PC-3 (cell line): ENCODE data around the gene RPS2. TPM values are rescaled to one million over a fixed set of nuclear protein-coding genes. Genes with fewer than 3 reads are reported as not detected.

Source experiments
- ATAC-seq: fragments of 200-7000 bp; cut with Tn5 transposase; 2 replicates; pipeline ENCODE4 v1.9.1; 2020; ENCODE audit warnings: mild to moderate bottlenecking, moderate library complexity
- BruUV-seq: library from RNA; stranded (reverse); fragments of 400-500 nt; replicated peaks from 2 replicates; lab custom pipeline; 2021; lab: Mats Ljungman, UMichigan
- CTCF ChIA-PET: fragments of 300-600 bp; sonication (Branson Sonifier 250); formaldehyde crosslinking; loops from one replicate; lab custom pipeline; 2022; ENCODE audit warnings: antibody characterized with exemption; lab: Charles Lee
- POLR2A ChIA-PET: fragments of 300-600 bp; sonication (Branson Sonifier 250); formaldehyde crosslinking; loops from one replicate; lab custom pipeline; 2022; ENCODE audit warnings: antibody characterized with exemption; ENCODE audit not compliant: unreplicated experiment; lab: Charles Lee
- DNase-seq: peaks from one replicate; pipeline ENCODE4 v3.0.0-alpha.2; 2015
- H2AFZ ChIP-seq: fragments of 300-600 bp; sonication (generic); 2 replicates; pipeline ENCODE4 v1.6.0; 2016; ENCODE audit warnings: antibody characterized with exemption, low read length
- H3F3A ChIP-seq: fragments of 300-600 bp; sonication (generic); one replicate; pipeline ENCODE4 v1.6.0; 2017; ENCODE audit warnings: antibody characterized with exemption, low read length, control low read depth, mild to moderate bottlenecking; ENCODE audit not compliant: unreplicated experiment
- H3K27ac ChIP-seq: fragments of 300-600 bp; sonication (generic); 2 replicates; pipeline ENCODE4 v1.5.1; 2016; ENCODE audit warnings: mild to moderate bottlenecking, low read length
- H3K27me3 ChIP-seq: fragments of 300-600 bp; sonication (generic); 2 replicates; pipeline ENCODE4 v1.6.1; 2016; ENCODE audit warnings: low read length, mixed read lengths
- H3K36me3 ChIP-seq: fragments of 300-600 bp; sonication (generic); 2 replicates; pipeline ENCODE4 v1.6.1; 2016; ENCODE audit warnings: low read depth, mixed run types, low read length, mixed read lengths
- H3K4me1 ChIP-seq: fragments of 300-600 bp; sonication (generic); 2 replicates; pipeline ENCODE4 v1.5.1; 2016; ENCODE audit warnings: low read length; ENCODE audit not compliant: insufficient read depth
- H3K4me2 ChIP-seq: fragments of 300-600 bp; sonication (generic); 2 replicates; pipeline ENCODE4 v1.6.0; 2016; ENCODE audit warnings: low read length
- H3K4me3 ChIP-seq: fragments of 300-600 bp; sonication (generic); 2 replicates; pipeline ENCODE4 v1.5.1; 2016; ENCODE audit warnings: mild to moderate bottlenecking, low read length, mixed read lengths
- H3K79me2 ChIP-seq: fragments of 300-600 bp; sonication (generic); 2 replicates; pipeline ENCODE4 v1.6.1; 2017; ENCODE audit warnings: low read length, mixed read lengths
- H3K9ac ChIP-seq: fragments of 300-600 bp; sonication (generic); 2 replicates; pipeline ENCODE4 v1.6.0; 2016; ENCODE audit warnings: mild to moderate bottlenecking, low read length
- H3K9me2 ChIP-seq: fragments of 300-600 bp; sonication (generic); replicated peaks from 2 replicates; pipeline ENCODE4 v1.6.1; 2016; ENCODE audit warnings: mixed run types, low read length, mixed read lengths
- H3K9me3 ChIP-seq: fragments of 300-600 bp; sonication (generic); 2 replicates; pipeline ENCODE4 v1.6.1; 2016; ENCODE audit warnings: low read length, mixed read lengths
- H4K20me1 ChIP-seq: fragments of 300-600 bp; sonication (generic); 2 replicates; pipeline ENCODE4 v1.6.1; 2016; ENCODE audit warnings: low read length, mixed read lengths
- CTCF ChIP-seq: fragments of 300-600 bp; sonication (generic); conservative IDR thresholded peaks from 2 replicates; pipeline ENCODE4 v1.5.1; 2017; ENCODE audit warnings: antibody characterized with exemption, low read depth, mild to moderate bottlenecking, low read length
- EZH2 ChIP-seq: fragments of 300-600 bp; sonication (generic); IDR thresholded peaks from one replicate; pipeline ENCODE4 v1.6.1; 2017; ENCODE audit warnings: antibody characterized with exemption, mild to moderate bottlenecking, low read length; ENCODE audit not compliant: unreplicated experiment
- EZH2phosphoT487 ChIP-seq: fragments of 300-600 bp; sonication (generic); IDR thresholded peaks from 2 replicates; pipeline ENCODE4 v1.6.1; 2018; ENCODE audit warnings: mild to moderate bottlenecking, antibody characterized with exemption, low read length, borderline replicate concordance
- intact Hi-C: fragments of 100-400 bp; cut with micrococcal nuclease; formaldehyde crosslinking; loops from 2 replicates; pipeline ENCODE4 v1.9.0; 2023
- total RNA-seq: library from RNA; depleted of rRNA; stranded (reverse); fragments of >200 nt; gene quantifications from 2 replicates; pipeline ENCODE4 v1.2.3, GENCODE V29; 2014

Gene RPS2
- total RNA-seq, 1 experiment from 2014 or later, result 2,234 TPM

- Histone ChIP-seq H3K9me2 (no peaks in the 10 kb centered on the region), H3K4me2 (peak overlapping the region; percentile 92), H3F3A (peaks cover 16% of the 10 kb centered on the region), H3K4me1 (peaks cover 9% of the 10 kb centered on the region; the same call in 1 of the 2 replicates), H3K9ac (no peak overlapping the region), H3K36me3 (peaks cover 22% of the 10 kb centered on the region), H3K9me3 (no peaks in the 10 kb centered on the region), H3K79me2 (peaks cover 56% of the 10 kb centered on the region), H3K27ac (no peak overlapping the region), H3K4me3 (peak overlapping the region; percentile 40; the same call in 1 of the 2 replicates), H3K27me3 (no peaks in the 10 kb centered on the region), H2AFZ (no peak overlapping the region), H4K20me1 (peaks cover 19% of the 10 kb centered on the region)
- ATAC-seq (no peak), DNase-seq (no peak)
- CTCF ChIA-PET, result no interaction called here
- intact Hi-C loops, result no loop called here
- BruUV-seq, result no TSS peak
- TF ChIP-seq CTCF, result no peak
- no peak for TF ChIP-seq EZH2phosphoT487
- no peak for TF ChIP-seq EZH2
- POLR2A ChIA-PET, result no interaction called here
Observed at GRCh38 chr16:1961651-1962067, 3.0 kb downstream of the RPS2 start.

- Histone ChIP-seq H3K27ac (0 out of 2 replicates have a peak overlapping the region, but pooled peaks have one; percentile 14), H3K79me2 (peaks cover 55% of the 10 kb centered on the region), H3K9me2 (no peaks in the 10 kb centered on the region), H3K27me3 (no peaks in the 10 kb centered on the region), H3K36me3 (peaks cover 22% of the 10 kb centered on the region), H2AFZ (no peak overlapping the region), H3K4me3 (peak overlapping the region; percentile 91), H3K9ac (peak overlapping the region; percentile 90; the same call in 1 of the 2 replicates), H3K9me3 (no peaks in the 10 kb centered on the region), H4K20me1 (peaks cover 19% of the 10 kb centered on the region), H3K4me2 (peak overlapping the region; percentile 90), H3F3A (peaks cover 16% of the 10 kb centered on the region), H3K4me1 (peaks cover 9% of the 10 kb centered on the region; the same call in 1 of the 2 replicates)
- BruUV-seq, result TSS peak; percentile 12
- TF ChIP-seq EZH2phosphoT487, result no peak
- no peak for TF ChIP-seq EZH2
- TF ChIP-seq CTCF, result no peak
- peak; percentile 25 for ATAC-seq
- DNase-seq, result peak; percentile 56
- ChIA-PET POLR2A (no interaction called here), CTCF (interaction anchor here (0.7 kb wide), 1 partner anchor 55 kb away, joined by 3 read pairs; no protein-coding TSS in a partner anchor)
- intact Hi-C loops, result no loop called here
Observed at GRCh38 chr16:1960665-1961630, 3.7 kb downstream of the RPS2 start.
